ENCODE results near the gene ADSL. TPM values are rescaled to one million over a fixed set of nuclear protein-coding genes. Genes with fewer than 3 reads are reported as not detected.

ADSL gene
- total RNA-seq, 1 experiment from 2014 or later: 93.8 TPM

DNA sequence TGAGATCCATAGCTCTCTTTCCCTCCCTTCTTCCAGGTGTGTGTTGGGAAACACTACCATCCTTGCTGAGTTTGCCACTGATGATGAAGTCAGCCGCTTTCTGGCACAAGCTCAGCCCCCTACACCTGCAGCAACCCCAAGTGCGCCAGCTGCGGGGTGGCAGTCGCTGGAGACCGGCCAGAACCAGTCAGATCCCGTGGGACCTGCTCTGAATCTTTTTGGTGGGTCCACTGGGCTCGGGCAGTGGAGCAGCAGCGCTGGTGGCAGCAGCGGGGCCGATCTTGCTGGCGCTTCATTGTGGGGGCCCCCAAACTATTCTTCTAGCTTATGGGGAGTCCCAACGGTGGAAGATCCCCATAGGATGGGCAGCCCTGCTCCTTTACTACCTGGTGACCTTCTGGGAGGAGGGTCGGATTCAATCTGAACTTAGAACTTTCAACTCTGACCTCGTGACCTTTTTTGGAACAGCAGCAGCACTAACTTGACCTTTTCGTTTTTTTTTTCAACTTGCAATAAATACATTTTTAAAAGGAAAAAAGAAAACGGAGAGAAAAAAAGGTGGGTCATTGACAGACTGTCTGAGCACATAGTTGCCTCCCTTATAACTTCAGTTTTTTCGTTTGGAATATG is 23.4 kb upstream of the ADSL start:
- peaks cover 5% of the 10 kb centered on the region for H3K36me3 ChIP-seq (ENCODE audit: low read depth, low read length)
- no peak overlapping the region for H3K4me3 ChIP-seq (ENCODE audit: low read length)
- H4K20me1 ChIP-seq (ENCODE audit: low read length): no peaks in the 10 kb centered on the region
- no peaks in the 10 kb centered on the region; the same call in 1 of the 2 replicates for H3K4me1 ChIP-seq (ENCODE audit: insufficient read depth, low read length)
- ChIA-PET CTCF (no interaction called here), POLR2A (ENCODE audit: unreplicated experiment) (no interaction called here)
- BruUV-seq (replicated peaks): no TSS peak
- H3F3A ChIP-seq (ENCODE audit: low read length, unreplicated experiment): no peaks in the 10 kb centered on the region
- H3K4me2 ChIP-seq (ENCODE audit: low read length): no peak overlapping the region
- H3K9me2 ChIP-seq (replicated peaks; ENCODE audit: low read length): no peaks in the 10 kb centered on the region
- intact Hi-C loops (cut with micrococcal nuclease): no loop called here
- H3K79me2 ChIP-seq (ENCODE audit: low read length): no peaks in the 10 kb centered on the region
- no peaks in the 10 kb centered on the region for H3K27me3 ChIP-seq (ENCODE audit: low read length)
- no peak for ATAC-seq
- TF ChIP-seq EZH2phosphoT487 (IDR thresholded peaks at IDR 0.05; ENCODE audit: borderline replicate concordance, low read length): no peak
- TF ChIP-seq EZH2 (IDR thresholded peaks at IDR 0.05; ENCODE audit: low read length, unreplicated experiment): no peak
- TF ChIP-seq, protein P1, sequence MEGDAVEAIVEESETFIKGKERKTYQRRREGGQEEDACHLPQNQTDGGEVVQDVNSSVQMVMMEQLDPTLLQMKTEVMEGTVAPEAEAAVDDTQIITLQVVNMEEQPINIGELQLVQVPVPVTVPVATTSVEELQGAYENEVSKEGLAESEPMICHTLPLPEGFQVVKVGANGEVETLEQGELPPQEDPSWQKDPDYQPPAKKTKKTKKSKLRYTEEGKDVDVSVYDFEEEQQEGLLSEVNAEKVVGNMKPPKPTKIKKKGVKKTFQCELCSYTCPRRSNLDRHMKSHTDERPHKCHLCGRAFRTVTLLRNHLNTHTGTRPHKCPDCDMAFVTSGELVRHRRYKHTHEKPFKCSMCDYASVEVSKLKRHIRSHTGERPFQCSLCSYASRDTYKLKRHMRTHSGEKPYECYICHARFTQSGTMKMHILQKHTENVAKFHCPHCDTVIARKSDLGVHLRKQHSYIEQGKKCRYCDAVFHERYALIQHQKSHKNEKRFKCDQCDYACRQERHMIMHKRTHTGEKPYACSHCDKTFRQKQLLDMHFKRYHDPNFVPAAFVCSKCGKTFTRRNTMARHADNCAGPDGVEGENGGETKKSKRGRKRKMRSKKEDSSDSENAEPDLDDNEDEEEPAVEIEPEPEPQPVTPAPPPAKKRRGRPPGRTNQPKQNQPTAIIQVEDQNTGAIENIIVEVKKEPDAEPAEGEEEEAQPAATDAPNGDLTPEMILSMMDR (conservative IDR thresholded peaks at IDR 0.05; ENCODE audit: low read depth, low read length): no peak
- no peak for DNase-seq
- H2AFZ ChIP-seq (ENCODE audit: low read length): no peak overlapping the region
- H3K9me3 ChIP-seq (ENCODE audit: low read length): no peaks in the 10 kb centered on the region
- H3K9ac ChIP-seq (ENCODE audit: low read length): no peak overlapping the region
- H3K27ac ChIP-seq (ENCODE audit: low read length): no peak overlapping the region

DNA sequence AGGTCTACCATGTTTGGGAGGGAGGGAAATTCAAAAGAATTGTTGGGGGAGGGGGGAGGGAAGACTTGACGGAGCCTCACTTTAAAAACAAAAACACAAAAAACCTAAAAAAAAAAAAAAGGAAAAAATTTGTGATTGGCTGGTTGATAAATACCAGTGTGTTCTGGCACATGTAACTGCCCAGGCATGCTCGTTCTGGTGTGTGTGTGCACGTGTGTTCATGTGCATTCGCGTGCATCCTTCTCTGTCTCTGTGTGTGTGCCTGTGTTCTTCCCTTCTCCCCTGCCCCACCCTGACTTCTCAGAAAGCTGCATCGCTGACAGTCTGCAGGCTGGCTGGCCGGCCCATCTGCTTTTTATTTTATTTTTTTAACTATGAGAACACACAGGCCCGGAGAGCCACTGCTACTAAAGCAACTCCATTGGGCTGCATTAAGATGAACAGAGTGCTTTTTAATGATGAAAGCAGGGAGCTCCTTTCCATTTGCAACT is 22.6 kb upstream of the ADSL start:
- no peaks in the 10 kb centered on the region for H3K79me2 ChIP-seq (ENCODE audit: low read length)
- H2AFZ ChIP-seq (ENCODE audit: low read length): no peak overlapping the region
- BruUV-seq (replicated peaks): TSS peak; percentile 5
- no peaks in the 10 kb centered on the region for H3K9me3 ChIP-seq (ENCODE audit: low read length)
- no peaks in the 10 kb centered on the region for H3K27me3 ChIP-seq (ENCODE audit: low read length)
- H3K4me1 ChIP-seq (ENCODE audit: insufficient read depth, low read length): no peaks in the 10 kb centered on the region; the same call in 1 of the 2 replicates
- no peak overlapping the region for H3K4me2 ChIP-seq (ENCODE audit: low read length)
- H3K4me3 ChIP-seq (ENCODE audit: low read length): no peak overlapping the region
- POLR2A ChIA-PET (ENCODE audit: unreplicated experiment): no interaction called here
- CTCF ChIA-PET: no interaction called here
- TF ChIP-seq EZH2phosphoT487 (IDR thresholded peaks at IDR 0.05; ENCODE audit: borderline replicate concordance, low read length) (no peak), EZH2 (IDR thresholded peaks at IDR 0.05; ENCODE audit: low read length, unreplicated experiment) (no peak)
- TF ChIP-seq, protein P1 (conservative IDR thresholded peaks at IDR 0.05; ENCODE audit: low read depth, low read length): no peak
- no peak overlapping the region for H3K9ac ChIP-seq (ENCODE audit: low read length)
- H4K20me1 ChIP-seq (ENCODE audit: low read length): no peaks in the 10 kb centered on the region
- DNase-seq: no peak
- no peaks in the 10 kb centered on the region for H3F3A ChIP-seq (ENCODE audit: low read length, unreplicated experiment)
- H3K27ac ChIP-seq (ENCODE audit: low read length): no peak overlapping the region
- intact Hi-C loops (cut with micrococcal nuclease): no loop called here
- no peak for ATAC-seq
- peaks cover 5% of the 10 kb centered on the region for H3K36me3 ChIP-seq (ENCODE audit: low read depth, low read length)
- H3K9me2 ChIP-seq (replicated peaks; ENCODE audit: low read length): no peaks in the 10 kb centered on the region
